ENCODE results near the gene BIRC6.

DNA sequence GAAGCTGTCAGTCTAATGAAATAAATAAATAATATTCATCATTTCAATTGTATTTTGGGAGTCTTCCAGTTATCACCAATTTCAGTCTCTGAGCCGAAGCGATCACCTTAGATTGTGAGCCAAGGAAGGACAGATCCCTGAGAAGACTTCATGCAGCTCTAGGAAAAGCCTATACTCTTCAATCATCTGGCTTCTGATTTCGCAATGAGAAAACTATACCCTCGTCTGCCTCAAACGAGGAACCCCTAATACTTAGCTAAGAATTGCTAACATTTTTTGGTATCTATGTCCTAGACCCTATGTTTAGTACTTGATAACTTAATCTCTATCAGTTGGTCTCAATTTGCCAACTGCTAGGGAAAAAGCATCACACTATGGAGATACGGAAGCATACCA lies 266.5 kb downstream of the BIRC6 start:
- TF ChIP-seq, protein P1, sequence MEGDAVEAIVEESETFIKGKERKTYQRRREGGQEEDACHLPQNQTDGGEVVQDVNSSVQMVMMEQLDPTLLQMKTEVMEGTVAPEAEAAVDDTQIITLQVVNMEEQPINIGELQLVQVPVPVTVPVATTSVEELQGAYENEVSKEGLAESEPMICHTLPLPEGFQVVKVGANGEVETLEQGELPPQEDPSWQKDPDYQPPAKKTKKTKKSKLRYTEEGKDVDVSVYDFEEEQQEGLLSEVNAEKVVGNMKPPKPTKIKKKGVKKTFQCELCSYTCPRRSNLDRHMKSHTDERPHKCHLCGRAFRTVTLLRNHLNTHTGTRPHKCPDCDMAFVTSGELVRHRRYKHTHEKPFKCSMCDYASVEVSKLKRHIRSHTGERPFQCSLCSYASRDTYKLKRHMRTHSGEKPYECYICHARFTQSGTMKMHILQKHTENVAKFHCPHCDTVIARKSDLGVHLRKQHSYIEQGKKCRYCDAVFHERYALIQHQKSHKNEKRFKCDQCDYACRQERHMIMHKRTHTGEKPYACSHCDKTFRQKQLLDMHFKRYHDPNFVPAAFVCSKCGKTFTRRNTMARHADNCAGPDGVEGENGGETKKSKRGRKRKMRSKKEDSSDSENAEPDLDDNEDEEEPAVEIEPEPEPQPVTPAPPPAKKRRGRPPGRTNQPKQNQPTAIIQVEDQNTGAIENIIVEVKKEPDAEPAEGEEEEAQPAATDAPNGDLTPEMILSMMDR (IDR thresholded peaks at IDR 0.05): no peak
- TF ChIP-seq POLR2A (IDR thresholded peaks at IDR 0.05): no peak

All from heart left ventricle (tissue), 13 donors.